Urinary bladder (tissue), 4 donors: Measurements from ENCODE around the gene SLC22A23. TPM values are rescaled to one million over a fixed set of nuclear protein-coding genes. Genes with fewer than 3 reads are reported as not detected.

Experiments
- DNase-seq: peaks from one replicate; pipeline ENCODE4 v3.0.0-alpha.2; 2015; ENCODE audit errors: extremely low spot score
- H3K27ac ChIP-seq: one replicate; pipeline ENCODE4 v1.5.1; 2013; ENCODE audit warnings: low read depth, mild to moderate bottlenecking, moderate library complexity
- H3K36me3 ChIP-seq: one replicate; pipeline ENCODE4 v1.6.1; 2013; ENCODE audit warnings: mild to moderate bottlenecking, moderate library complexity; ENCODE audit not compliant: insufficient read depth
- H3K4me1 ChIP-seq: one replicate; pipeline ENCODE4 v1.6.1; 2013; ENCODE audit warnings: mild to moderate bottlenecking, moderate library complexity; ENCODE audit not compliant: insufficient read depth
- H3K4me3 ChIP-seq: one replicate; pipeline ENCODE4 v1.5.1; 2013; ENCODE audit warnings: low read depth, low read length
- WGBS: extraction: QIAGEN DNeasy Blood & Tissue Kit; methylation state at CpG from one replicate; pipeline ENCODE4 v1.1.7; 2013; 5-methylcytosine and 5-hydroxymethylcytosine counted together
- polyA plus RNA-seq: library from polyadenylated mRNA; stranded (reverse); fragments of 200-250 nt; gene quantifications from one replicate; pipeline ENCODE4 v1.2.3, GENCODE V29; 2013
- total RNA-seq: library from RNA; depleted of rRNA; stranded (reverse); fragments of >200 nt; gene quantifications from one replicate; pipeline ENCODE4 v1.2.3, GENCODE V29; 2014
- donor health status: healthy with polysubstance abuse.
- donor health status: healthy.

SLC22A23 gene
- total and polyA plus RNA-seq, 2 donors, result 4.9 to 6.6 TPM

GRCh38 chr6:3282476-3283236, 174.2 kb downstream of the SLC22A23 start:
- Histone ChIP-seq H3K36me3 (no peaks in the 10 kb centered on the region), H3K27ac (no peak overlapping the region), H3K4me3 (no peak overlapping the region), H3K4me1 (no peaks in the 10 kb centered on the region)
- WGBS, result 89% methylated on average over 20 of the region's 20 CpGs
- DNase-seq, result no peak

GRCh38 chr6:3281631-3282475, 175.0 kb downstream of the SLC22A23 start:
- Histone ChIP-seq H3K4me3 (no peak overlapping the region), H3K27ac (no peak overlapping the region), H3K4me1 (no peaks in the 10 kb centered on the region), H3K36me3 (no peaks in the 10 kb centered on the region)
- DNase-seq, result no peak
- WGBS, result 41% methylated on average over 13 of the region's 13 CpGs

GRCh38 chr6:3280866-3281465, 175.9 kb downstream of the SLC22A23 start:
- WGBS, result 95% methylated on average over 14 of the region's 14 CpGs

GRCh38 chr6:3280091-3280490, 176.8 kb downstream of the SLC22A23 start:
- DNase-seq, result no peak
- 86% methylated on average over 14 of the region's 14 CpGs for WGBS
- H3K27ac ChIP-seq, result no peak overlapping the region
- no peaks in the 10 kb centered on the region for H3K36me3 ChIP-seq
- no peak overlapping the region for H3K4me3 ChIP-seq
- no peaks in the 10 kb centered on the region for H3K4me1 ChIP-seq

More at GRCh38 chr6:3280866-3281465, 175.9 kb downstream of the SLC22A23 start:
- Histone ChIP-seq H3K27ac (no peak overlapping the region), H3K4me1 (no peaks in the 10 kb centered on the region), H3K4me3 (no peak overlapping the region), H3K36me3 (no peaks in the 10 kb centered on the region)
- no peak for DNase-seq

- DNase-seq, result no peak
- no peaks in the 10 kb centered on the region for H3K4me1 ChIP-seq
- no peaks in the 10 kb centered on the region for H3K36me3 ChIP-seq
- WGBS, result 85% methylated on average over 4 of the region's 4 CpGs
- H3K27ac ChIP-seq, result no peak overlapping the region
- H3K4me3 ChIP-seq, result no peak overlapping the region
These were observed 178.2 kb downstream of the SLC22A23 start for GRCh38 chr6:3278691-3279090.

GRCh38 chr6:3277851-3278416, 178.9 kb downstream of the SLC22A23 start:
- no peaks in the 10 kb centered on the region for H3K36me3 ChIP-seq
- H3K4me3 ChIP-seq, result no peak overlapping the region
- no peak for DNase-seq
- WGBS, result 83% methylated on average over 9 of the region's 9 CpGs
- H3K27ac ChIP-seq, result no peak overlapping the region
- no peaks in the 10 kb centered on the region for H3K4me1 ChIP-seq

- no peak overlapping the region for H3K4me3 ChIP-seq
- no peaks in the 10 kb centered on the region for H3K4me1 ChIP-seq
- H3K27ac ChIP-seq, result no peak overlapping the region
- DNase-seq, result no peak
- 76% methylated on average over 12 of the region's 12 CpGs for WGBS
- no peaks in the 10 kb centered on the region for H3K36me3 ChIP-seq
These were observed 179.6 kb downstream of the SLC22A23 start for GRCh38 chr6:3277251-3277650.

GRCh38 chr6:3276174-3277167, 180.4 kb downstream of the SLC22A23 start:
- Histone ChIP-seq H3K4me1 (no peaks in the 10 kb centered on the region), H3K36me3 (no peaks in the 10 kb centered on the region), H3K27ac (no peak overlapping the region), H3K4me3 (no peak overlapping the region)
- WGBS, result 78% methylated on average over 20 of the region's 20 CpGs
- no peak for DNase-seq

- Histone ChIP-seq H3K4me3 (no peak overlapping the region), H3K4me1 (no peaks in the 10 kb centered on the region), H3K36me3 (no peaks in the 10 kb centered on the region), H3K27ac (no peak overlapping the region)
- WGBS, result 75% methylated on average over 9 of the region's 9 CpGs
- DNase-seq, result no peak
These were observed 182.9 kb downstream of the SLC22A23 start for GRCh38 chr6:3273707-3274521.

- WGBS, result 93% methylated on average over 32 of the region's 32 CpGs
- no peaks in the 10 kb centered on the region for H3K36me3 ChIP-seq
- H3K27ac ChIP-seq, result no peak overlapping the region
- no peaks in the 10 kb centered on the region for H3K4me1 ChIP-seq
- no peak for DNase-seq
- H3K4me3 ChIP-seq, result no peak overlapping the region
These were observed 183.8 kb downstream of the SLC22A23 start for GRCh38 chr6:3272911-3273547.

- 94% methylated on average over 13 of the region's 13 CpGs for WGBS
- no peak for DNase-seq
- Histone ChIP-seq H3K4me1 (no peaks in the 10 kb centered on the region), H3K4me3 (no peak overlapping the region), H3K27ac (no peak overlapping the region), H3K36me3 (no peaks in the 10 kb centered on the region)
These were observed 185.1 kb downstream of the SLC22A23 start for GRCh38 chr6:3271756-3272155.

- Histone ChIP-seq H3K4me1 (no peaks in the 10 kb centered on the region), H3K36me3 (no peaks in the 10 kb centered on the region), H3K27ac (no peak overlapping the region), H3K4me3 (no peak overlapping the region)
- 77% methylated on average over 15 of the region's 15 CpGs for WGBS
- DNase-seq, result no peak
These were observed 186.6 kb downstream of the SLC22A23 start for GRCh38 chr6:3270258-3270657.
